ENCODE measurements around the gene SVBP.

- TF ChIP-seq CTCF (IDR thresholded peaks at IDR 0.05 in 4 of 5, conservative IDR thresholded peaks at IDR 0.05 in 1 of 5), result no peak
- TF ChIP-seq POLR2A (IDR thresholded peaks at IDR 0.05), result no peak
Observed at GRCh38 chr1:42851420-42851819, 34.2 kb upstream of the SVBP start.
